ENCODE data around the gene IL23A.
A peak's percentile ranks its signal among the peaks of the same experiment; 100 is the strongest.
"Not testable (repeated sequence)": the region's sequence is repeated elsewhere in the genome, so short reads cannot be mapped to it uniquely, and the experiment has no call there.

The IL23A gene

DNA sequence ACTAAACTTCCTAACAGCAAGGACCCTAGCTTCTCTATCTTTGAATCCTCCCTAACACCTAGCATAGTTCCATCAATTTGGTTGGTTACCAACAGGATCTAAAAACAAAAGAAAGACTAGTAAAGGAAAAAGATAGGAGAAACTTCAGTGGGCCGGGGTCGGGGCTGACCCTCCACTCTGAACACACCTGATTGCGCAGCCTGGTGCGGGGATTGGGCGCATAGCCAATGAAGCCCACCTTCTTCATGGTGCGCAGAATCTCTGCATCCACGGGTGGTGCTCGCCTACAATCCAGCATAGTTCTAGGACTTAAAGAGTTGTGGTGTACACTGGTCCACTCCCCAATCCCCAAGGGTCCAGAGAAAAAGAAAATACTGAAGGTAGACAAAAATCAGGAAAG, 12.6 kb upstream of the IL23A start:
- DNase-seq = no peak
- no peak for ATAC-seq

DNA sequence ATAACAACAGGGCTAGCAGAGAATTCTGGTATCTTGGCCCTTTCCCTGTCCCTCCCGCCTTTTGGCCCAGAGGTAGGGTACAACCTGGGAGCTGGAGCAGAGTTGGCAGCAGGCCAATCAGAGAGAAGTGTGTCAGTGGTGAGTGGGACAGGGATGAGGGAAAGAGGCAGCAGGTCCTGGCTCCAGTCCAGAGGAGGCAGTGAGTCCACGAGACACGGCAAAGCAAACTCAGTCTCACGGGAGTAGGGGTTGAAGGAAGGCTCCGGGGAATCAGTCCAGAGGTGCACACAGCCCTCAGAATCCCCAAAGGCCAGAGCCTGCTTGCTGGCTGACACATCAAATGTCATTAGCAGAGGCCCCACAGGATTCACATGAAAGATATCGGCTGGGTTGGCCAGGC, 12.2 kb upstream of the IL23A start:
- no peak for DNase-seq
- no peak for ATAC-seq

DNA sequence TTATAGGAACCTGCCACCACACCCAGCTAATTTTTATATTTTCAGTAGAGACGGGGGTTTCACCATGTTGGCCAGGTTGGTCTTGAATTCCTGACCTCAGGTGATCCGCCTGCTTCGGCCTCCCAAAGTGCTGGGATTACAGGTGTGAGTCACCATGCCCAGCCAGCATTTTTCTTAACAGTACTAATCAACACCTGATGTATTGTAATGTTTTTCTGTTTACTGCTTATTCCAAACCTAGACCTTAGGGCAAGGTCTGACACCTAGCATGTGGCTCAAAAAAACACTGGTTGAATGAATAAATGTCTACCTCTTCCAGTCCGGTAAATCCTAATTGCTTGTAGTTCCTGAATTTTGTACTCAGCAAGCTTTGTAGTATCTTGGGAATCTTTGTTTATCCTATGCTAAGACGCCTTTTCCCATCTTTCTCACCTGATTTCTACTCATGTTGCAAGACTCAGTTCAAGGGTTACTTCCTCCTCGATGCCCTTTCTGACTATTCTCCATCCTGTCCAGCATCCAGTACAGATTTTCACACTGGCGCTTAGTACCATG, 7.7 kb upstream of the IL23A start:
- ATAC-seq (no peak), DNase-seq (no peak)

DNA sequence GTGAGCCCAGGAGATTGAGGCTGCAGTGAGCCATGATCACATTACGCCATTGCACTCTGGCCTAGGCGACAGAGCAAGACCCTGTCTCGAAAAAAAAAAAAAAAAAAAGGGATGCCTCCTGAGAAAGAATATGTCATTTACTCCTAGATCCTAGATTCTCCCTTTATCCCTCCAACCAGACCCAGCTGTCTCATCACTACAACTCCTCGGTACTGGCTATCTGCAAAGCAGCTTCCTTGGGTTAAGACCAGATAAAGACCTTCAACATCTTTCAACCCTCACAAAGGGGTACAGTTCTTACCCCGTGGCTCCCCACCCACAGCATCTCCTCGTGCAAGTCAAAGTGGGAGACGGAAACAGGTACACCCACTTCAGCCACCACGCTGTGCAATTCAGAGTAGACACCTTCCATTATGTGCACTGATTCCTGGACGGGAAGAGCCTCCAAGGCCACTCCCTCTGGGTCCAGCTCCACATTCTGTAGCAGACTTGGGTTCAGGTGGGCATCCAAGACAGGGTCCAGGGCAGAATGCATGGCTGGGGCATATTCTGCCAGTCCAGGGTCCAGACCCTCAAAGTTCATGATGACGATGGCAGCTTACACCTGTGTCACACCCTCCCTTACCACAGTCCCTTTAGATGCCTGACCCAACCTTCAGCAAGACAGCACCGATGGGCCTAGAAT, 6.0 kb upstream of the IL23A start:
- ATAC-seq = no peak
- DNase-seq = no peak

DNA sequence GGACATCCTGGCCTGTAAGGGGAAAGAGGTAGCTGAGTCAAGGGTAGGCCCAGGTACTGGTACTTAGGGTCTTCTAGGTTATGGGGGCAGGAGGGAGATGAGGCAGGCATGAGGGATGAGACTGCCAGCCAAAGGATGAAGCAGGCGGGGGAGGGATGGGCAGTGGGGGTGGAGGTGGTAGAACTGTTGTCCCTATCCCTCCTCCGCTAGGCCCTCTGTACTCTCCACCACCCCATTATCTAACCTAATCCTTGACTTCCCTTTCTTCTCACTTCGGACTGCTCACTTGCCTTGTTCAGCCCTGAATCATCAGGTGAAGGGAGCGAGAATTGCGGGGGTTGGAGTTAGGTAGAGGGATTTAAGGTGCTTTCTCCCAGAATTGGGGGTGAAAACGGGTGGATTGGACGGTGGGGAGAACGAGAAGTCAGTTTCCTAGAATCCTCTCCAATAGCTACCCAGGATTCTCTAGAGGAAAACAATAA, 5.4 kb upstream of the IL23A start:
- ATAC-seq = peak; percentile 12
- DNase-seq = no peak

DNA sequence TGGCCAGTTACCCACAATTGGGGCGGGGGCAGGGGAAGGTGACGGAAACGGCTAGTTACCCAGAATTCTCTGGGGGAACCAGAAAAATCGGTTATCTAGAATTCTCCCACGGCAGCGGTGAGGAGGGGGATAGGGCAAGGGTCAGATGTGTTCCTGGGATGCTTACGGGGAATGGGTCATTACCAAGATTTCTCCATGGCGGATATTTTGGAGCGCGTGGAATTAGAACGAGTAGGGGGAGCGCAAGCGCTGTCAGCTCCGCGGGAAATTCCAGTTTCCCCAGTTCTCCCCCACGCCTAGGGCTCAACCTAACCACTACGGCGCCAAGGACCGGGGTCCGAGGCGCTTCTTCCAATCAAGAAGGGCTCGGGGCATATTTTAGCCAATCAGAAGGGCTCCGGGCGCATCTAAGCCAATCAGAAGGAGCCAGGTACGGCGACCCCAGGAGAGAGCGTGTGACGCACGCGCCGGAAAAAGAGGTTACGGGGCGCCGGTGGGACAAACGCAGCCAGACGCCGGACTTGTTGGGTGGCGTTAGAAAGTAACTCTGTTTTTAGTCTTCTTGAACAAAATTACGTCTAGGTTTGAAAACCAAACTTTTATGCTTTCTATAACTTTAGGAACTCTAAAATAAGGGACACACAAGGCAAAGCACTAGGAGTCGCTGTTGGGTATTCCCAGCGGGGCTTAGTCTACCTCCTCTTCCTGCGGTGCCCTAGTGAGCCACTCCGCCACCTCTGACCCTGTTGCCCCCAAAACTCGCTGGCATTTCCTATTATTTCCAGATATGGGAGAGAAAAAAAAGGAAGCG, 4.8 kb upstream of the IL23A start, which contains the start of gene PAN2:
TSS of gene PAN2 (minus strand) at position 322 of the 811 bp plus-strand sequence. CDS start 906 bp downstream, outside the sequence.
- DNase-seq (peak; percentile 92), ATAC-seq (peak; percentile 90)

DNA sequence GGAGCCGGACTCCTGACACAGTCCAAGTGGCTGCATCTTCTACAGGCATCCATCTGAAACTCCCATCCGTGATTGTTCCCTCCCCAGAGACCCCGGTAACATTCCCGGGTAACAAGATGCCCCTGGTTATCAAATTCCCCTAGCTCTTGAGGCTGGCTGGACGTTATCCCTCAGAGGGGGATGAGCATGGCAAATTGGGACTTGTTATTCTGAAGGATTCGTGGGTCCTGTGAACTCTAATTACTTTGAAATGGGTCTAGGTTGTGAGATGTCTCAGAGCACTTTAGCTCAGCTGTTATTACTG, 4.2 kb upstream of the IL23A start:
- no peak for ATAC-seq
- DNase-seq = no peak

DNA sequence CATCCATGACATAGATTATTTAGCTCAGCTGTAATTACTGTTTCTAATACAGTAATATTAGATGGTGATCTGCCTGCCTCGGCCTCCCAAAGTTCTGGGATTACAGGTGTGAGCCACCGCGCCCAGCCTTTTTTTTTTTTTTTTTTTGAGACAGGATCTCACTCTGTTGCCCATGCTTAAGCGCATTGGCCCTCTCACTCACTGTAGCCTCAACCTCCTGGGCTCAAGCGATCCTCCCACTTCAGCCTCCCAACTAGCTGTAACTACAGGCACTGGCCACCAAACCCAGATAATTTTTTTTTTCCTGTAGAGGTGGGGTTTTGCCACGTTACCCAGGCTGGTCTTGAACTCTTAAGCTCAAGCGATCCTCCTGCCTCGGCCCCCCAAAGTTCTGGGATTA, 3.2 kb upstream of the IL23A start:
- ATAC-seq, DNase-seq: not testable (repeated sequence)

DNA sequence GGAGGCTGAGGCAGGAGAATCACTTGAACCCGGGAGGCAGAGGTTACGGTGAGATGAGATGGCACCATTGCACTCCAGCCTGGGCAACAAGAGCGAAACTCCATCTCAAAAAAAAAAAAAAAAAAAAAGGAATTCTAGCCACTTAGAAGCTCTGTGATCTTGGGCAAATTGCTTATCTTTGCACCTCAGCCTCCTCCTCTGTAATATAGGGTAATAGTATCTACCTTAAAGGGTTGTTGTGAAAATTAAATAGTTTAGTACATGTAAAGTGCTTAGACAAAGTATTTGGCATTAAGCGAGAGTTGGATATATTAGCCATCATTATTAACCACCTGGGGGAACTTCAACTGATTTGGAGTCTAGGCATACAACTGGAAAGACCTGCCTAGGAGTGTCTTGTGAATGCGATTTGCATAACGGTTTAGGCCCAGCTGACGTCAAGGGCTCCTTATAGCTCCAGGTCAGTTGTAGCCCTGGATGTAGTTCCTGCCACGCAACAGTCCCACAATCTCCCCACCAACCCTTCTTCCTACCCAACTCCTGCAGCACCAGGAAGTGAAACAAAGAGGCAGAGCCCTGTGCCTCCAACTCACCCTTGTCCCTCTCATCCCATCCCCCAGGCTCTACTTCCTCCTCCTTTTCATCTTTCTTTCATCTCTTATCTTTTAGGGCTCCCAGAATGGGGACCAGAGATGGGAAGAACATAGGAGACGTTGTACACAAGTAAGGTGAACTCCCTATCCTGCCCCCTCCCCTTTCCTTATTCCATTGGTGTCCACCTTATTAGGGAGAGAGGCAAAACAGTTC, 2.1 kb upstream of the IL23A start:
- no peak for ATAC-seq

DNA sequence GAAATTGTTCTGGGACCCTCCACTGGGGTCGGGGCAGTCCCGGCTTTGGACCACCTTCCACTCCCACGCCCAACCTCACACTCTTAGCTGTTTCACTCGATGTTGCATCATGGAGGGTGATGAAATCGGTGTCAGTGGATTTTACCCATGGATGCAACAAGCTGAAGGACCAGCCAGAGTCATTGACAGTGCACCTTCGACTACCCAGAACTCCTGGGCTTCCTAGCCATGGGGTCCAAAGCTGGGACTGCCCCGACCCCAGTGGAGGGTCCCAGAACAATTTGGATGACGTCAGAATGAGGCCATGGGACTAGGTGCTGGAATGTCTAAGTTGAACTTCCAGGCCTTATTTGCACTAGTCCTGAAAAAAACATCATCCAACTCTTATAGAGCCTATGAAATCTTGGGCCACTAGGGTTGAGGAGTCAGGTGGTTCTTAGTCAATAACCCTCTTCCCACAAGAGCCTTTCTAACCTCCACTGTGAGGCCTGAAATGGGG, 882 bp upstream of the IL23A start:
- DNase-seq (peak; percentile 41), ATAC-seq (no peak)

More for the DNA sequence above, 2.1 kb upstream of the IL23A start:
- DNase-seq = no peak

DNA sequence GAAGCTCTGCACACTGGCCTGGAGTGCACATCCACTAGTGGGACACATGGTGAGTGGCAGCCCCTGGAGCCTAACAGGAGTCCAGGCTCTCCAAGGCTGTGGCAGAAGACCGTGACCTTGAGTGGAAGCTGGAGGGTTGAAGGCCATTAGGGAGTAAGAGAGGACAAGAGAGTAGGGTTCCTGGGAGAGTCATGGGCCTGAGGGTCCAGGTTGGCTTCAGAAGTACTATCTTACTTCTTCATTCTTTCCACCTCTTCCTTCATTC, 406 bp downstream of the IL23A start:
- DNase-seq = no peak
- ATAC-seq = no peak

DNA sequence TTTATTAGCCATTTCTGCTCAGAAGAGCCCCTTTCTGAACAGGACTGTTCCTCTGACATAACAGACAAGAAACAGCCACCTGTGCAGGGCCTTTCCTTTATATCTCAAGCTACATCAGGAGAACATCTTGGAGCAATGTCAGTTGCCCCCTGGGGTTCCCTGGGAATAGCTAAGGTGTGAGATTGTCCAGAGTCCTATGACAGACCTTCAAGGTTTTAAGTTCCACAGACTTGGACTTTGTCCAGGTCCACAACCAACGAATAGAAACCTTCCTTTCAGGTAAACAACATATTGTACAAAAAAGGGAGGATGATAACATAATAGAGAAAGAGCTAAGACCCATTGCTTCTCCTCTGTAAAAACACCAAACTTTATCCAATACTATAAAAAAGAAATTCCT, 2.9 kb downstream of the IL23A start:
- ATAC-seq (no peak), DNase-seq (no peak)

DNA sequence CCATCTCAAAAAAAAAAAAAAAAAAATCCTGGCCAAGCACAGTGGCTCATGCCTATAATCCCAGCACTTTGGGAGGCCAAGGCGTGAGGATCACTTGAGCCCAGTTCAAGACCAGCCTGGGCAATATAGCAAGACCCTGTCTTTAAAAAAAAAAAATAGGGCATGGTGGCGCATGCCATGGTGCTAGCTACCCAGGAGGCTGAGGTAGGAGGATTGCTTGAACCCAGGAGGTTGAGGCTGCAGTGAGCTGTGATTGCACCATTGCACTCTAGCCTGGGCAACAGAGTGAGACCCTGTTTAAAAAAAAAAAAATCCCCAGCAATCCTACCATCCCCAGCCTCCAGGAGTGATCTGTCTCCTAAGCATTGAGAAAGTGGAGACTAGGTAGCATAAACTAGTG, 3.6 kb downstream of the IL23A start:
- DNase-seq, ATAC-seq: not testable (repeated sequence)

DNA sequence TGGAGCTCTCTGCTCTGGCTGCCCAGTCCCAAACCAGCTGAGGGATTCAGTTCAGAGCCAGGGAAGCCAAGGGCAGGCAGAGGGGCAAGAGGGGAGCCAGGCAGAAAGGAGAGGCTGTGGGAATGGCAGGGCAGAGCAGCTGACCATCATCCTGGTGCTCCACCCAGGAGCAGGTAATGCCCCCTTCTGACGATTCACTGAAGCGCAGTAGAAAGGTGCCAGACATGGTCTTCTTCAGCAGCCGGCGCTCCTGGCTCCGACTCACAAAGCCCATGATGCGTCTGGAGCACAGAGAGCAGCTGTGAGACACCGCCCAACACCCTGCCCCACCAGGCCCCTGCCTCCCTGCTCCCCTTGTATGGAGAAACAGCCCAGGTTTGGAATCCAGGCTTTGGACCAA, 8.0 kb downstream of the IL23A start:
- DNase-seq (peak; percentile 41), ATAC-seq (peak; percentile 41)

DNA sequence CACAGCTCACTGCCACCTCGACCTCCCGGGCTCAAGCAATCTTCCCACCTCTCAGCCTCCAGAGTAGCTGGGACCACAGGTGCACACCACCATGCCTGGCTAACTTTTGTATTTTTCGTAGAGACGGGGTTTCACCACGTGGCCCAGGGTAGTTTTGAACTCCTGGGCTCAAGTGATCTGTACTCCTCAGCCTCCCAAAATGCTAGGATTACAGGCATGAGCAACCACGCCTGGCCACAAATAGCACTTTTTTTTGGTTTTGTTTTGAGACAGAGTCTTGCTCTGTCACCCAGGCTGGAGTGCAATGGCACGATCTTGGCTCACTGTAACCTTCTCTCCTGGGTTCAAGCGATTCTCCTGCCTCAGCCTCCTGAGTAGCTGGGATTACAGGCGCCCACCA, 8.6 kb downstream of the IL23A start:
- ATAC-seq, DNase-seq: not testable (repeated sequence)

DNA sequence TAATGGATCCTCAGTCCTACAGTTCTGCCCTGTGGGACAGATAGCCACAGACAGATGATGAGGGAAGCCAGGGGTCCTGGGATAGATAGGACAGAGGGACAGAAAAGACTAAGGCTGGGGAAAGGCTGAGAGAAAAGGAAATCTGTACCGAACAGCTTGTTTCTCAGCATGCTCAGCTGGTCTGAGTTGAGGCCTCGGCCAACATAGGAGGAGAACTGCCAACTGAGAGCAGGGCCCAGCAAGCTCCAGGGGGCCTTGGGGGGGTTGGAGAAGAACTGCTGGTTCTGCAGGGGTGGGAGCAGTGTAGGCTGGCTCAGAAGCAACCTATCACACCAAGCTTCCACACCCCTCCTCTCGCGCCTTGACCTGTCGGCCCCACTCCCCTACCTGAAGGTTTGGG, 10.1 kb downstream of the IL23A start:
- ATAC-seq = no peak
- DNase-seq = no peak

DNA sequence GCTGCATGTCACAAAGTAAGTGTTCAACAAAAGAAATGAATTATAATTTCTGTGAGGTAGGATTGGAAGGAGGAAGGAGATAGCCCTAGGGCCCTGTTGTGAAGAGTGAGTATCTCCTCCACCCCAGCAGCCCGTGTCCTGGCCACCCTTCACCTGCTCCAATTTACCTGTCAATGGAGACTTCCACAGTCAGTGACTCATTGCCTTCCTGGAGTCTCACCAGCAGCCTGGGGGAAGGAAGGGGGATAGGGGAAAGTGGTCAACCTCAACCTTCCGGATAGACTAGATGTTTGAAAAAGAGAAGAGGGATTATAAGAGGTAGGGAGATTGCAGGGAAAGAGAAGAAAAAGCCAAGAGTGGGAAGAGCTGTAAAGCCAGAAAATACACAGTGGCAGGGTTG, 12.0 kb downstream of the IL23A start:
- ATAC-seq (no peak), DNase-seq (no peak)

DNA sequence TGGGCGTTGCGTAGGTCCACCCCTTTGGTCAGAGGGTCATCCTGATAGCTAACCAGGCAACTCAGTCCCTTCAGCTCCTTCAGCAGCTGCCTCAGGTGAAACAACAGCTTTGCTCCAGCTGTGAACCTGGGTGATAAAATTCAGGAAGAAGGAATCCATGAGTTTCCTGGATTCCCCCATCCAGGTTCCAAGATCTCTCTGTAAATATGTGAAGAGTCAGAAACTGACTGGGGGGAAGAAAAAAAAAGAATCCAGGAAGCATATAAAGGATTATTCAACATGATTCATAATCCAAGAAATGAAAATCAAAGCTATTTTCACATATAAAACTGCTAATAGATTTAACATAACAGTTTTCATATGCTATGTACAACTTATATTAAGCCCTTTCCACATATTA, 12.6 kb downstream of the IL23A start:
- DNase-seq = no peak
- no peak for ATAC-seq

DNA sequence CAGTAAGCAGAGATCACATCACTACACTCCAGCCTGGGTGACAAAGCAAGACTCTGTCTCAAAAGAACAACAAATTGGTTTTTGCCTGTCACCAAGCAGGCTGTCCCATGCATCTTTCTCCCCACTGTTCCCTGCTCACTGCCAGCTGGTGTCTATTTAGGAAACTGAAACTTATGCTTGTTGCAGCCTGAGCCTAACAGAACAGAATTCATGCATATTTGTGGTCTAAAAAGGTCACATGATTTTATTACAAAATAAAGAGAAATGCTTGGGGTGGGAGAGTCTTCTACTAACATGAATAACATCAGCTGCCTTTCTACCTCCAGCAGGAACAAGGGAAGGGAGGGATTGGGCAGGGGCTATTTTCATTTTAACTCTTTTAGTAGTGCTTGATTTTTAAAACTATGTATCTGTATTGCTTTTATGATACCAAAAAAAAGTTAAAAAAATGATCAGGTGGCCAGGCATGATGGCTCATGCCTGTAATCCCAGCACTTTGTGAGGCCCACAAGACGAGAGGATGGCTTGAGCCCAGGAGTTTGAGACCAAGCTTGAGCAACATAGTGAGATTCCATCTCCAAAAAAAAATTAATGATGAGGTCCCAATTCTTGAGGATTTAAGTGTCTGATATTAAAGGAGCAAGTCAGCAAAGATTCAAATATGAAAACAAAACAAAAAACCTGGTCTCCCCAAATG, 20.3 kb downstream of the IL23A start:
- ATAC-seq (no peak), DNase-seq (no peak)

DNA sequence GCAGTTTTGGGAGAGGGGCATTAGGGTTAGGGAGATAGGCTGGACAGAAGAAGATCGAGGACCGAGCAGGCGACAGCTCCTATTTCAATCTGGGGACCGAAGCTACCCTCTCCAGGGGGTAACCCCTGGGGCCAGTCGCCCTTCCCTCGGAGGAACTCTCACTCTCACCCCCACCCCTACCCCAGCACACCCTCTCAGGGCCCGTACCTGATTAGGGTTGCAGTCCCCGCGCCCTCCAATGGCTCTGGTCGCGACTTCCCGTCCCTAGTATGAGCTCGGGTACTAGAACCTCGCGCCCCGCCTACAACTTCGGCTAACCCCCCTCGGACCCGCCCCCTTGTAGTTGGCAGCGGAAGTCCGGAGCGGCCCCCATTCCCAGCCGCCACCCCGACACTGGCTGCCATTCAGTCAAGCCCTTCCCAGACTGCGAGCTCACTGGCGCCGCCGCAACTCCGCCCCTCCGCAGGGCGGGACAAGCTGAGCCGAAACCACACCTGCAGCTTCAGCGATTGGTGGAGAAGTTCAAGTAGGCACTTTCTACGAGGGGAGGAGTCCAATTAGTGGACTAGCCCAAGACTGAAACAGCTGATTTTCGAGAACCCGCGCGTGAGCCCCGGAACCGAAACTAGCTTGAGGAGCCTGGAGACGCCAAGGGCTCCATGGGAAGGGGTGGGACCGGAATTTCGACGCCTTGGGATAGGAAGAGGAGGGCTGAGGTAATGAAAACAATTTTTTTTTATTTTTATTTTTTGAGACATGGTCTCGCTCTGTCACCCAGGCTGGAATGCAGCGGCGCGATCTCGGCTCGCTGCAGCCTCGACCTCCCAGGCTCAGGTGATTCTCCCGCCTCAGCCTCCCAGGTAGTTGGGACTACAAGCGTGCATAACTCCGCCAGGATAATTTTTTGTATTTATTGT, 21.4 kb downstream of the IL23A start, which contains the start of gene STAT2:
TSS of gene STAT2 (minus strand) at position 257 of the 917 bp plus-strand sequence. CDS start 3,536 bp downstream, outside the sequence.
- DNase-seq (peak; percentile 99), ATAC-seq (peak; percentile 99)

Data from stimulated activated naive CD8-positive, alpha-beta T cell treated with anti-CD3 and anti-CD28 coated beads, Interleukin-15, Interleukin-2, amounts not matched to agents 100 U/mL and 50 U/mL, for 24 hours (primary cell).